Myocyte (in vitro differentiated cells): ENCODE measurements around the gene TRMT6. TPM values are rescaled to one million over a fixed set of nuclear protein-coding genes. Genes with fewer than 3 reads are reported as not detected.

ENCODE experiments used
- DNase-seq: peaks from one replicate; pipeline ENCODE4 v3.0.0-alpha.2; 2012; ENCODE audit warnings: low read depth
- total RNA-seq: library from RNA; depleted of rRNA; stranded (reverse); fragments of >200 nt; gene quantifications from 2 replicates; pipeline ENCODE4 v1.2.3, GENCODE V29; 2014

TRMT6 gene
- total RNA-seq, 1 donor from 2014 or later = 12.5 TPM

DNA sequence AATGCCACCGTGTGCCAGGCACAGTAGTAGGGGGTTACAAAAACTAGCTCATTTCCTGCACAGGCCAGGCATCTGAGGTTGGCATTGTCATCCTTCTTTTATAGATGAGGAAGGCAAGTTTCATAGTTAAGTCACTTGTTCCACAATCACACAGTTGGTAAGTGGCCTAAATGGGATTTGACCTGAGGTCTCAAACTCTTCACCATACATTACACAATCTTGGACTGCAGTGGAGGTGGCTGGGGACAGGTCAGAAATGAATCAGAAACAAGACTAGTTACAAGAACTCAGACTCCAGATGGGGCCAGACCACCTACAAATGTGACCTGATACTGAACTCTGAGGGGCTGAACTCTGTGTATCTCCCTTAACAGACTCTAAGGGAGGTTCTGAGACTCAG, 49.4 kb downstream of the TRMT6 start:
- DNase-seq = no peak

DNA sequence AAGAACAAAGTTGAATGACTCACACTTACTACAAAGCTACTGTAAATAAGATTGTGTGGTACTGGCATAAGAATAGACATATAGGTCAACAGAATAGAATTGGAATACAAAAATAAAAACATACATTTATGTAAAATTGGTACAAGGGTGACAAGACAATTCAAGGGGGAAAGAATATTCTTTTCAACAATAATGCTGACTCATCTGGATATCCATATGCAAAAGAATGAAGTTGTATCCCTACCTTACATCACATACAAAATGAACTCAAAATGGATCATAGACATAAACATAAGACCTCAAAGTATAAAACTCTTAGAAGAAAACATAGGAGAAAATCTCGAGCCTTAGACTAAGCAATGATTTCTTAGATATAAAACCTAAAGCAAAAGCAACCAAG, 50.9 kb downstream of the TRMT6 start:
- no peak for DNase-seq

DNA sequence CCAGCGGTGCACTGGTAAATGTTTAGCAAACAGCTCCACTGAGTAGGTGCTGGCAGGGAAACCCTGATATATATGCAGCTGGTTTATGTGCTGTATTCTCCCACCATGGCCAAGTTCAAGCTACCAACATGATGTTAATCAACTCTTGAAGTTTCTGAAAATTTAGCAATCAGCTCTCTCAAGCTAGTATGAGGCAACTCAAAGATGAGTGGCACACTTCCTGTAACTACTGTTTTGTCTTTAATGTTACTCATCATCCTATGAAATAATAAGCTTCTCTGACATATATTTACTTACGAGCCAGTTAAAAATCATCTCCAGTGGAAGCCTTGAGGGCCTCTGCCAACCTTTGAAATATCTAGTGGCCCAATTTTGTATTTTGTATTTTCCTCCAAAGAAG, 54.7 kb downstream of the TRMT6 start:
- no peak for DNase-seq

DNA sequence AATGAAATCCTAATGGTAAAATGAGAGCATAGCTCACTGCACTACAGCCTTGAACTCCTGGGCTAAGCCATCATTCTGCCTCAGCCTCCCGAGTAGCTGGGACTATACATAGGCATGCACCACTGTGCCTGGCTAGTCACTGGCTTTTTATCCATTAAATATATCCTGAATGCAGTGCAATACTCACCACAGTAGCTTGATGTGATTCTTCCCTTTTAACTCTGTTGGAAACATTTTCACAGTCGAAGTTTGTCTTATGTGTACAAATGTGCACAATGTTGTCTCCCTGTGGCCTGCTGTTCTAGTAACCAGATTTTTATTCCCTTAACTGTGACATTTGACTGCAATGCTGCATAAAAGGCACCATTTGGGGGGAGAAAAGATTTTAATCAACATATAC, 56.7 kb downstream of the TRMT6 start:
- no peak for DNase-seq

DNA sequence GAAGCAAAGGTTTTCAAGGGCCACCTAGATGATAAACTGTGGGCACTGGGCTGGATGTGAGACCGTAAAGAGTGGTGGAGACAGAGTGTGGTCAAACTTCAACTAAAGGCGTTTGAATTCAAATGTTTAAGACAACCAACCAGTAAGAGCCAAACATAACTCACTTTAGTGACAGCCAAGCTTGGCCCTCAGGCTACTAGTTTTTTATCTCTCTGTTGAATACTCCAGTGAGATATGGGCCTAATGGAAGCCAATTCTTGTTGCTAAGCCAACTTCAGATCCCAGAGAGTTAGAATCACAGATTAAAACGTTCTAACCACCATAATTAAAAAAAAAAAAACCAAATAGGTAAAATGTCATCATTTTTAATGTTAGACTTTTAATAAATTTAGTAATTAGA, 57.3 kb downstream of the TRMT6 start:
- DNase-seq = no peak

DNA sequence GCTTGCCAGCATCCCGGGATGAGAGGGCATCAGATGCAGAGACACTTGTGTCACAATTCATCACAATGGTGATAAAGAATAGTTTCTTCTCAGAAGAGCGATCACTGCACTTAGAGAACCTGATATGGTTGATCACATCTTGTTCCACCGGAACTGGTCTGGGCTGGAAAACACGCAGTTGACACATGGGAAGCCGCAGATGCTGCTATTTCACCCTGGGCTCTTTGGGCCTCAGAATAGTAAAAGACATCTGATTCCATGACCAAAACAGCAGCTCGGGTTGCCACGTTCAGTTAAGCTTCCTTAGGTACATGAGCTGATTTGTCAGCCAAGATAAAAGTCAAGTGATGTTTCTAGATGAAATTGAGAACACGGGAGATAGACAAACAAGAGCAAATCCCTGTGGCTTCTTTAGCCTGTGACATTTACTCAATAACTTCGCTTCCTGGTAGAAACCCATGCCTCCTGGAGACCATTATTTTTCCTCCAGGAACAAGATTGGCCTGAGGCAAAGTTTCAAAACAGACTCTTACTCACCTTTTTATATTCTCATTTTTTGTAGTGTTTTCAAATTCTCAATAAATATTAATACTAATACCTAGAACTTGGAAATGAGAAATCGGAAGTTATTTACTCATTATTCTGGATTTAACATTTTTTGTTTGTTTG, 59.4 kb downstream of the TRMT6 start:
- peak; percentile 63 for DNase-seq

DNA sequence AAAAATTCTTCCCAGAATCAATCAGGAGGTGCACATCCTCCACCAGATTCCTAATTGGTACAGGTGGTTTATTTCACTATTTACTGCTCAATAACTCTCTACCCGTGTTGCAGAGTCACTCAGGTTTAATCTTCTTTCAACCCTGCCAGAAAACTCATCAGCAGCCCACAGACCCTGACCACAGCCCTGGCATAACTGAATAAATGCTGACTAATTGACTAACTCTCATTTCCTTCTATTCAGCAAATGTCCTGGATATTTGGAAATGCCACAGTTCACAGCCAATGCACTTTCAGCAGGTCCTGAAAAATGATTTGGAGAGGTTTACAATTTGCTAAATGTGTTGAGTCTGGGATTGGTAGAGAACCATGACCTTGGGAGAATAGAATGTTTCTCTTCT, 62.3 kb downstream of the TRMT6 start:
- peak; percentile 57 for DNase-seq

DNA sequence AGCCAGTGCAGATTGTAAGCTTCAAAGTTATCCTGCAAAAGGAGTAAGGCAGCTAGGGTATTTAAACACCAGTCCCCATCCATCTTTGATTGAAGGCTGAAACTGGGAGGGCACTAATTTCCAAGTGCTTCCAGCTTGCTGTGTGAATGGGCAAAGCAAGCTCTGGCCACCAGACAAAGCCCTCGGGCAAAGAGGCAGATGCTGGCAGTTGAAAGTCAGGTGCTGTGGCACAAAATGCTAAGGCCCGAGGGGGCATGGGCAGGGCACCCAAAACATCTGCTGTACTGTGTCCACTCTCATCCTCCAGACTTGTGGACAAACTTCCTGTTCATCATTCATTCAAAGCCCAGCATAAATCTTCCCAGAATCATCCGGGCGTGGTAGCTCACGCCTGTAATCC, 62.9 kb downstream of the TRMT6 start:
- DNase-seq = peak; percentile 76

Other genes with a start within 250 kb of the TRMT6 start
- 4.5 and 6.6 TPM in 2 replicates for gene SHLD1, start 200.1 kb downstream of the TRMT6 start, total RNA-seq
- 3.5 and 4.7 TPM in 2 replicates for gene CHGB, start 39.0 kb downstream of the TRMT6 start, total RNA-seq
- gene MCM8, start 119 bp upstream of the TRMT6 start, total RNA-seq = 9.3 and 12.9 TPM in 2 replicates
- 55.9 and 80.2 TPM in 2 replicates for gene CRLS1, start 55.6 kb upstream of the TRMT6 start, total RNA-seq
- gene LRRN4, start 103.5 kb upstream of the TRMT6 start, total RNA-seq = not detected in 2 replicates
- gene FERMT1, start 172.5 kb upstream of the TRMT6 start, total RNA-seq = 2.6 and 5.2 TPM in 2 replicates